Testis (tissue), 2 donors: ENCODE results near the gene CLVS2.

Source experiments
- CTCF ChIP-seq, 3 experiments: fragments of 450-650 bp in 2 of 3; fragments of 200-600 bp in 1 of 3; sonication (generic) in 1 of 3; IDR thresholded peaks; one replicate each; pipeline ENCODE4 v1.5.1; 2016 to 2019; ENCODE audit warnings: antibody characterized with exemption in 3 of 3, mild to moderate bottlenecking in 2 of 3, moderate library complexity in 1 of 3
- POLR2A ChIP-seq: fragments of 450-650 bp; IDR thresholded peaks from one replicate; pipeline ENCODE4 v1.6.1; 2017; ENCODE audit warnings: antibody characterized with exemption, mild to moderate bottlenecking, moderate library complexity

DNA sequence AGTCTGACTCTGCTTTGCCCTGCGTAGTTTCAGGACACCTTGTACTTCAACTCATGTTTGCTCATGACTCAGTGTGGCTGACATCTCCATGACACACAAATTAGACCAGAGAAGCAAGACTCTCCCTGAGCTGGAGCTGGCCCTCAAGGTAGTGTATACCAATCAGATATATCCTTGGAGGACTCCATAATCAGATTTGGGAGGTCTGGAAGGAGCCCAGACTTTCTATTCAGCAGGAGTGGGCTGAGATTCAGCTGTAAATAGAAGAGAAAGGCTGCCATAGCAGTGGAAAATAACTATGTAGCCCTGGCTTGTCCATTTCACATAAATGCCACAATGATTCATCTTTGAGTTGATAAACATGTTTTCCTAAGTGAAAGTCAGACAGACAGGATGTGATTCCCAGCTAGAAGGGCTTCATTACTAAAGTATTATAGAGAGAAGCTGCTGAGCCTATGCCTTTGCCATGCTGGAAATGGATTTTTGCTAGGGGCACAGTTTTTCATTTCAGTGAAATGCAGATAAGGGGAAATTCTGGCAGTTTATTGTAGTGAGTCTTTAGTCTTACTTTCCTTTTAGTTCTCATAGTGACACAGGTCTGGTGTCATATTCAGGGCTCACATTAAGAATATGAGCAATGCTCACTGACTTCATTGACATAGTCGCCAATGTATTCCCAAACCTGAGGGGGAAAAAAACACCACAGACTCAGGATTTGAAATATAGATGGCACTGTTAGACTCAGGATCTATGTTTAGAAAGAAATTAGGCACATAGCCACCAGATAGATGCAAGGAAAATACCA is 95.3 kb downstream of the CLVS2 start:
- TF ChIP-seq CTCF (IDR thresholded peaks at IDR 0.05) (no peak), POLR2A (no peak)
